SK-N-SH (cell line): Measurements from ENCODE around the gene RCOR2. TPM values are rescaled to one million over a fixed set of nuclear protein-coding genes. Genes with fewer than 3 reads are reported as not detected.
A peak's percentile ranks its signal among the peaks of the same experiment; 100 is the strongest.

Experiments
- CTCF ChIA-PET: fragments of 300-600, 350-600 bp; formaldehyde crosslinking; extraction: SDS; loops from one replicate; lab custom pipeline; 2021; lab: Yijun Ruan, JAX
- POLR2A ChIA-PET: fragments of 350-600 bp; sonication (Branson Sonifier 250); formaldehyde crosslinking; extraction: SDS; loops from one replicate; lab custom pipeline; 2020; ENCODE audit warnings: antibody characterized with exemption, inconsistent platforms; lab: Yijun Ruan, JAX
- DNase-seq: peaks from one replicate; pipeline ENCODE4 v3.0.0; 2012
- H2AFZ ChIP-seq: fragments of 200-600 bp; sonication (generic); 2 replicates; pipeline ENCODE4 v1.8.1; 2016; ENCODE audit warnings: antibody characterized with exemption, mild to moderate bottlenecking, low read depth
- H3F3A ChIP-seq: fragments of 200-600 bp; sonication (generic); replicated peaks from 2 replicates; pipeline ENCODE3; 2016; ENCODE audit warnings: antibody characterized with exemption, mild to moderate bottlenecking; ENCODE audit not compliant: insufficient read depth
- H3K27ac ChIP-seq, 2 experiments: fragments of 200-500 bp in 1 of 2; fragments of 200-600 bp in 1 of 2; sonication (Bioruptor generic) in 1 of 2; sonication (generic), shearing (Covaris generic) in 1 of 2; 2 replicates each; pipeline versions ENCODE4 v1.5.1 to v1.6.1; 2014 to 2016; ENCODE audit warnings: low read depth in 2 of 2, inconsistent platforms in 1 of 2, low read length in 1 of 2, mild to moderate bottlenecking in 1 of 2, mixed read lengths in 1 of 2
- H3K27me3 ChIP-seq: fragments of 200-600 bp; sonication (generic), shearing (Covaris generic); 2 replicates; pipeline ENCODE4 v1.6.1; 2016; ENCODE audit warnings: mixed run types; ENCODE audit not compliant: insufficient read depth
- H3K36me3 ChIP-seq, 2 experiments: fragments of 200-500 bp in 1 of 2; fragments of 200-600 bp in 1 of 2; sonication (Bioruptor generic) in 1 of 2; sonication (generic) in 1 of 2; replicated peaks in 1 of 2; 2 replicates each; pipeline versions ENCODE3 to v1.5.1; 2014 to 2016; ENCODE audit warnings: low read length in 1 of 2, mild to moderate bottlenecking in 1 of 2; ENCODE audit not compliant: insufficient read depth in 2 of 2, control insufficient read depth in 1 of 2
- H3K4me1 ChIP-seq, 2 experiments: fragments of 200-500 bp in 1 of 2; fragments of 200-600 bp in 1 of 2; sonication (Bioruptor generic) in 1 of 2; sonication (generic), shearing (Covaris generic) in 1 of 2; 2 replicates each; pipeline versions ENCODE4 v1.5.1 to v1.6.1; 2014 to 2016; ENCODE audit warnings: low read depth in 1 of 2, low read length in 1 of 2, mixed run types in 1 of 2; ENCODE audit not compliant: insufficient read depth in 2 of 2, control insufficient read depth in 1 of 2
- H3K4me2 ChIP-seq: fragments of 200-600 bp; sonication (generic), shearing (Covaris generic); 2 replicates; pipeline ENCODE4 v1.6.1; 2017; ENCODE audit warnings: mixed run types
- H3K4me3 ChIP-seq, 2 experiments: fragments of 200-500 bp in 1 of 2; fragments of 200-600 bp in 1 of 2; sonication (Bioruptor generic) in 1 of 2; sonication (generic), shearing (Covaris generic) in 1 of 2; 2 replicates each; pipeline versions ENCODE4 v1.5.1 to v1.8.1; 2014 to 2016; ENCODE audit warnings: low read depth in 2 of 2, inconsistent platforms in 1 of 2, low read length in 1 of 2, mild to moderate bottlenecking in 1 of 2, mixed read lengths in 1 of 2, moderate library complexity in 1 of 2
- H3K79me2 ChIP-seq: fragments of 200-600 bp; sonication (generic); 2 replicates; pipeline ENCODE4 v1.8.1; 2017; ENCODE audit warnings: mild to moderate bottlenecking; ENCODE audit not compliant: insufficient read depth
- H3K9ac ChIP-seq: fragments of 200-600 bp; sonication (generic); 2 replicates; pipeline ENCODE4 v1.6.1; 2017; ENCODE audit warnings: mixed run types
- H3K9me2 ChIP-seq: fragments of 200-600 bp; sonication (generic); 2 replicates; pipeline ENCODE4 v1.6.1; 2017; ENCODE audit warnings: mixed run types
- H3K9me3 ChIP-seq: fragments of 200-600 bp; sonication (generic); 2 replicates; pipeline ENCODE4 v1.6.1; 2017; ENCODE audit warnings: mixed run types, mild to moderate bottlenecking, moderate library complexity
- H4K20me1 ChIP-seq: fragments of 200-600 bp; sonication (generic); 2 replicates; pipeline ENCODE4 v1.6.1; 2017; ENCODE audit warnings: mild to moderate bottlenecking, mixed run types; ENCODE audit not compliant: insufficient read depth
- ELF1 ChIP-seq: IDR thresholded peaks from 2 replicates; pipeline ENCODE4 v1.4.0; 2012
- EP300 ChIP-seq, 2 experiments: IDR thresholded peaks; 2 replicates each; pipeline versions ENCODE4 v1.4.0 to v1.6.1; 2012; ENCODE audit warnings: borderline replicate concordance in 1 of 2, low read depth in 1 of 2, low read length in 1 of 2
- EZH2phosphoT487 ChIP-seq: fragments of 200-600 bp; sonication (generic); IDR thresholded peaks from 2 replicates; pipeline ENCODE4 v1.6.1; 2017; ENCODE audit warnings: low read depth, mixed run types, mild to moderate bottlenecking, antibody characterized with exemption, moderate library complexity, borderline replicate concordance
- FOSL2 ChIP-seq: IDR thresholded peaks from 2 replicates; pipeline ENCODE4 v1.4.0; 2012; ENCODE audit warnings: low read depth, mild to moderate bottlenecking, moderate library complexity, borderline replicate concordance
- FOXJ3 ChIP-seq: sonication (generic); formaldehyde crosslinking; IDR thresholded peaks from 2 replicates; pipeline ENCODE4 v1.5.1; 2020; ENCODE audit warnings: mild to moderate bottlenecking, missing genetic modification reagents
- FOXM1 ChIP-seq: IDR thresholded peaks from 2 replicates; pipeline ENCODE4 v1.4.0; 2012; ENCODE audit warnings: low read depth, mild to moderate bottlenecking
- GATA2 ChIP-seq: sonication (generic); formaldehyde crosslinking; IDR thresholded peaks from 2 replicates; pipeline ENCODE4 v1.5.0; 2020; ENCODE audit warnings: mild to moderate bottlenecking, missing genetic modification reagents
- JUND ChIP-seq: IDR thresholded peaks from 2 replicates; pipeline ENCODE4 v1.4.0; 2012
- MEF2A ChIP-seq: IDR thresholded peaks from 2 replicates; pipeline ENCODE4 v1.4.0; 2012; ENCODE audit warnings: low read depth, borderline replicate concordance
- MXI1 ChIP-seq: IDR thresholded peaks from 2 replicates; pipeline ENCODE4 v1.6.1; 2012; ENCODE audit warnings: mild to moderate bottlenecking, low read depth, low read length, improper control_type of control experiment
- NFIC ChIP-seq: IDR thresholded peaks from 2 replicates; pipeline ENCODE4 v1.4.0; 2012; ENCODE audit warnings: borderline replicate concordance
- NRF1 ChIP-seq: IDR thresholded peaks from 2 replicates; pipeline ENCODE4 v1.6.1; 2012; ENCODE audit warnings: low read depth, mild to moderate bottlenecking, low read length
- POLR2AphosphoS5 ChIP-seq: IDR thresholded peaks from 2 replicates; pipeline ENCODE4 v1.6.1; 2012; ENCODE audit warnings: low read depth, low read length
- RCOR1 ChIP-seq: fragments of 150-350 bp; IDR thresholded peaks from 2 replicates; pipeline ENCODE4 v1.6.1; 2017; ENCODE audit warnings: antibody characterized with exemption, low read length
- RFX5 ChIP-seq: IDR thresholded peaks from 2 replicates; pipeline ENCODE4 v1.6.1; 2012; ENCODE audit warnings: mild to moderate bottlenecking, improper control_type of control experiment, low read length
- SIN3A ChIP-seq: IDR thresholded peaks from 2 replicates; pipeline ENCODE4 v1.6.1; 2012; ENCODE audit warnings: low read depth, mild to moderate bottlenecking, low read length, moderate library complexity, borderline replicate concordance
- SMC3 ChIP-seq: IDR thresholded peaks from 2 replicates; pipeline ENCODE4 v1.6.1; 2012; ENCODE audit warnings: low read depth, low read length, improper control_type of control experiment
- TAF1 ChIP-seq: IDR thresholded peaks from 2 replicates; pipeline ENCODE4 v1.6.1; 2012; ENCODE audit warnings: low read depth, mild to moderate bottlenecking, low read length, moderate library complexity, borderline replicate concordance
- TEAD4 ChIP-seq: IDR thresholded peaks from 2 replicates; pipeline ENCODE4 v1.4.0; 2012; ENCODE audit warnings: mild to moderate bottlenecking, borderline replicate concordance; ENCODE audit not compliant: insufficient read depth
- WGBS: methylation state at CpG from one replicate; pipeline ENCODE4 v1.1.6; 2017; ENCODE audit warnings: low lambda C conversion rate; 5-methylcytosine and 5-hydroxymethylcytosine counted together
- polyA plus RNA-seq, 3 experiments: library from polyadenylated mRNA; depleted of rRNA; stranded (reverse); fragments of >200 nt; gene quantifications; 2 replicates each; pipeline ENCODE4 v1.2.3, GENCODE V29; 2012
- TF ChIP-seq, protein P1 (sequence below): IDR thresholded peaks from 2 replicates; pipeline ENCODE4 v1.4.0; 2012; ENCODE audit warnings: low read depth, borderline replicate concordance
- TF ChIP-seq, protein P2 (sequence below): IDR thresholded peaks from 2 replicates; pipeline ENCODE4; 2012
- TF ChIP-seq, protein P3 (sequence below): IDR thresholded peaks from 2 replicates; pipeline ENCODE4 v1.4.0; 2012; ENCODE audit warnings: low read depth
- TF ChIP-seq, protein P4 (sequence below): fragments of 150-350 bp; IDR thresholded peaks from 2 replicates; pipeline ENCODE4 v1.6.1; 2016; ENCODE audit warnings: mild to moderate bottlenecking, low read depth, low read length
- TF ChIP-seq, protein P5 (sequence below): fragments of 200-600 bp; sonication (generic); IDR thresholded peaks from 2 replicates; pipeline ENCODE4 v1.6.1; 2017; ENCODE audit warnings: antibody characterized with exemption, mild to moderate bottlenecking, moderate library complexity
- TF ChIP-seq, protein P6 (sequence below): fragments of 150-350 bp; IDR thresholded peaks from 2 replicates; pipeline ENCODE4 v1.6.1; 2017; ENCODE audit warnings: antibody characterized with exemption, low read length, low read depth, borderline replicate concordance

RCOR2 gene
- polyA plus RNA-seq, 1 of the 3 experiments (the other 2 are of a cell fraction): 1.1 TPM

DNA sequence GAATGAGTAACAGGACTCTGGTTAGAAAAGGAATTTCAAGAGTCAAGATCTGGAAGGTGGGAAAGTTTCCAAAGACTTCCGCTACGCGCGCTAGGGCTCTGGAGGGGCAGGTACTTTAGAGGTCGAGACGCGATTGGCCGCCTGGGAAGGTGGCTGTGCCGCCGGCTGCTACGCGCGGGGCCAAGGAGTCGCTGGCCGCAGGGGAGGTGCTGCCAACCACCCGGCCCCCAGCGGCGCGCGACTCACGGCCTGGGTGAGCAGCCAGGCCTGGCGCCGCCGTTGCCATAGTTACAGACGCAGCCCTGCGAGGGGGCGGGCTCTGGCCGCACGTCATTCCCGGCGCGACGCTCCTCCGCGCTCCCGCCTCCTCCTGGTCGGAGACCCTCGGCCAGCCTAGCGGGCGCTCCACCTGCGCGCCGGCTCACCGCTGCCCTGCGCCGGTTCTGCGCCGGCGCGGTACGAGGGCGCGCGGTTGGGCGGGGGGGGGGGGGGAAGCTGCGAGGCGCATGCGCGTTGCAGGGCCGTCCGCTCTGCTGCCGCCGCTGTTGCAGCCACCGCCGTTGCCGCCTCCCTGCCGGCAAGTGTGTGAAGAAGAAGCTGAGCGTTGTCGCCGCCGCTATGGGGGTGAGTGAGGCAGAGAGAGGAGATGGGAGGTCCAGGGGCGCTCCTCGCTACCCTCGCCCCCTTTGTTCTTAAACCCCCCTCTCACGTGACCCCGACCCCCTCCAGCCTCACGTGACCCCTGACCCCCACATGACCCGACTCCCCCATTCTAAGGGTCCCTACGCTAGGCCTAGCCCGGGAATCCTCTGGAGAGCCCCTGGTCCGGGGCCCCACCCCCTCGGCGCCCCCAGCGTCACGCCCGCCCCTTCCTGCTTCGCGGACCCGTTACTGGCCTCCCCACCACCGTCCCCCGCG is 21.8 kb upstream of the RCOR2 start, which contains the start of gene NAA40:
Gene NAA40 (plus strand): TSS at position 524 of the 918 bp plus-strand sequence. CDS start 95 bp downstream, at position 619.
- Histone ChIP-seq H3K4me2 (peak within 1 kb of the TSS; percentile 99), H3K79me2 (peaks cover 48% of the 10 kb centered on the region), H3K4me3 (peak within 1 kb of the TSS; percentile 69 to 79), H3K9me2 (no peaks in the 10 kb centered on the region), H3K9me3 (no peaks in the 10 kb centered on the region), H3K27me3 (no peaks in the 10 kb centered on the region), H3K9ac (peak within 1 kb of the TSS; percentile 79), H3F3A (no peaks in the 10 kb centered on the region), H4K20me1 (0 out of 2 replicates have a peak, but pooled peaks cover 9% of the 10 kb centered on the region), H3K36me3 (peaks cover 0 to 2% of the 10 kb centered on the region in 2 experiments), H3K4me1 (peaks cover 12% of the 10 kb centered on the region in 2 experiments; a peak in 2 of 4 replicates), H2AFZ (peak within 1 kb of the TSS; percentile 99), H3K27ac (peak within 1 kb of the TSS; percentile 67 to 82)
- peak; percentile 99 for DNase-seq
- ChIA-PET POLR2A (interaction anchor here (0.5 to 1.1 kb wide), 2 partner anchors 21 to 370 kb away, joined by 5 to 7 read pairs; partner anchors contain the start of gene RCOR2), CTCF (interaction anchor here (0.9 to 2.9 kb wide), 6 partner anchors 19 to 171 kb away, joined by 3 to 14 read pairs (median 4); partner anchors contain the start of genes RCOR2 and ZFTA)
- 0% methylated on average over 27 of the region's 92 CpGs for WGBS
- no peak for TF ChIP-seq TEAD4
- TF ChIP-seq, protein P1, sequence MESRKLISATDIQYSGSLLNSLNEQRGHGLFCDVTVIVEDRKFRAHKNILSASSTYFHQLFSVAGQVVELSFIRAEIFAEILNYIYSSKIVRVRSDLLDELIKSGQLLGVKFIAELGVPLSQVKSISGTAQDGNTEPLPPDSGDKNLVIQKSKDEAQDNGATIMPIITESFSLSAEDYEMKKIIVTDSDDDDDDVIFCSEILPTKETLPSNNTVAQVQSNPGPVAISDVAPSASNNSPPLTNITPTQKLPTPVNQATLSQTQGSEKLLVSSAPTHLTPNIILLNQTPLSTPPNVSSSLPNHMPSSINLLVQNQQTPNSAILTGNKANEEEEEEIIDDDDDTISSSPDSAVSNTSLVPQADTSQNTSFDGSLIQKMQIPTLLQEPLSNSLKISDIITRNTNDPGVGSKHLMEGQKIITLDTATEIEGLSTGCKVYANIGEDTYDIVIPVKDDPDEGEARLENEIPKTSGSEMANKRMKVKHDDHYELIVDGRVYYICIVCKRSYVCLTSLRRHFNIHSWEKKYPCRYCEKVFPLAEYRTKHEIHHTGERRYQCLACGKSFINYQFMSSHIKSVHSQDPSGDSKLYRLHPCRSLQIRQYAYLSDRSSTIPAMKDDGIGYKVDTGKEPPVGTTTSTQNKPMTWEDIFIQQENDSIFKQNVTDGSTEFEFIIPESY: no peak
- TF ChIP-seq FOXM1: no peak
- TF ChIP-seq, protein P2, sequence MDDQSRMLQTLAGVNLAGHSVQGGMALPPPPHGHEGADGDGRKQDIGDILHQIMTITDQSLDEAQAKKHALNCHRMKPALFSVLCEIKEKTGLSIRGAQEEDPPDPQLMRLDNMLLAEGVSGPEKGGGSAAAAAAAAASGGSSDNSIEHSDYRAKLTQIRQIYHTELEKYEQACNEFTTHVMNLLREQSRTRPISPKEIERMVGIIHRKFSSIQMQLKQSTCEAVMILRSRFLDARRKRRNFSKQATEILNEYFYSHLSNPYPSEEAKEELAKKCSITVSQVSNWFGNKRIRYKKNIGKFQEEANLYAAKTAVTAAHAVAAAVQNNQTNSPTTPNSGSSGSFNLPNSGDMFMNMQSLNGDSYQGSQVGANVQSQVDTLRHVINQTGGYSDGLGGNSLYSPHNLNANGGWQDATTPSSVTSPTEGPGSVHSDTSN: no peak
- TF ChIP-seq EP300 (IDR thresholded peaks at IDR 0.05; ENCODE audit: borderline replicate concordance in 1 of 2, low read depth in 1 of 2, low read length in 1 of 2): no peak; a peak in 1 of 4 replicates
- TF ChIP-seq, protein P3, sequence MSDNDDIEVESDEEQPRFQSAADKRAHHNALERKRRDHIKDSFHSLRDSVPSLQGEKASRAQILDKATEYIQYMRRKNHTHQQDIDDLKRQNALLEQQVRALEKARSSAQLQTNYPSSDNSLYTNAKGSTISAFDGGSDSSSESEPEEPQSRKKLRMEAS: peak; percentile 56; the same call in 1 of the 2 replicates
- TF ChIP-seq RFX5: no peak
- no peak for TF ChIP-seq EZH2phosphoT487
- TF ChIP-seq, protein P4, sequence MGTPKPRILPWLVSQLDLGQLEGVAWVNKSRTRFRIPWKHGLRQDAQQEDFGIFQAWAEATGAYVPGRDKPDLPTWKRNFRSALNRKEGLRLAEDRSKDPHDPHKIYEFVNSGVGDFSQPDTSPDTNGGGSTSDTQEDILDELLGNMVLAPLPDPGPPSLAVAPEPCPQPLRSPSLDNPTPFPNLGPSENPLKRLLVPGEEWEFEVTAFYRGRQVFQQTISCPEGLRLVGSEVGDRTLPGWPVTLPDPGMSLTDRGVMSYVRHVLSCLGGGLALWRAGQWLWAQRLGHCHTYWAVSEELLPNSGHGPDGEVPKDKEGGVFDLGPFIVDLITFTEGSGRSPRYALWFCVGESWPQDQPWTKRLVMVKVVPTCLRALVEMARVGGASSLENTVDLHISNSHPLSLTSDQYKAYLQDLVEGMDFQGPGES: no peak
- TF ChIP-seq POLR2AphosphoS5: peak; percentile 48; the same call in 1 of the 2 replicates
- TF ChIP-seq, protein P5, sequence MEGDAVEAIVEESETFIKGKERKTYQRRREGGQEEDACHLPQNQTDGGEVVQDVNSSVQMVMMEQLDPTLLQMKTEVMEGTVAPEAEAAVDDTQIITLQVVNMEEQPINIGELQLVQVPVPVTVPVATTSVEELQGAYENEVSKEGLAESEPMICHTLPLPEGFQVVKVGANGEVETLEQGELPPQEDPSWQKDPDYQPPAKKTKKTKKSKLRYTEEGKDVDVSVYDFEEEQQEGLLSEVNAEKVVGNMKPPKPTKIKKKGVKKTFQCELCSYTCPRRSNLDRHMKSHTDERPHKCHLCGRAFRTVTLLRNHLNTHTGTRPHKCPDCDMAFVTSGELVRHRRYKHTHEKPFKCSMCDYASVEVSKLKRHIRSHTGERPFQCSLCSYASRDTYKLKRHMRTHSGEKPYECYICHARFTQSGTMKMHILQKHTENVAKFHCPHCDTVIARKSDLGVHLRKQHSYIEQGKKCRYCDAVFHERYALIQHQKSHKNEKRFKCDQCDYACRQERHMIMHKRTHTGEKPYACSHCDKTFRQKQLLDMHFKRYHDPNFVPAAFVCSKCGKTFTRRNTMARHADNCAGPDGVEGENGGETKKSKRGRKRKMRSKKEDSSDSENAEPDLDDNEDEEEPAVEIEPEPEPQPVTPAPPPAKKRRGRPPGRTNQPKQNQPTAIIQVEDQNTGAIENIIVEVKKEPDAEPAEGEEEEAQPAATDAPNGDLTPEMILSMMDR: no peak
- TF ChIP-seq SMC3: no peak
- TF ChIP-seq, protein P6, sequence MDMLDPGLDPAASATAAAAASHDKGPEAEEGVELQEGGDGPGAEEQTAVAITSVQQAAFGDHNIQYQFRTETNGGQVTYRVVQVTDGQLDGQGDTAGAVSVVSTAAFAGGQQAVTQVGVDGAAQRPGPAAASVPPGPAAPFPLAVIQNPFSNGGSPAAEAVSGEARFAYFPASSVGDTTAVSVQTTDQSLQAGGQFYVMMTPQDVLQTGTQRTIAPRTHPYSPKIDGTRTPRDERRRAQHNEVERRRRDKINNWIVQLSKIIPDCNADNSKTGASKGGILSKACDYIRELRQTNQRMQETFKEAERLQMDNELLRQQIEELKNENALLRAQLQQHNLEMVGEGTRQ: peak; percentile 43; the same call in 1 of the 2 replicates
- no peak for TF ChIP-seq JUND
- TF ChIP-seq FOXJ3: no peak
- TF ChIP-seq MXI1: peak; percentile 86
- no peak; the same call in 1 of the 2 replicates for TF ChIP-seq ELF1
- TF ChIP-seq FOSL2: no peak
- no peak for TF ChIP-seq MEF2A
- no peak; the same call in 1 of the 2 replicates for TF ChIP-seq TAF1
- no peak for TF ChIP-seq GATA2 (CRISPR knock-in tag)
- 0 out of 2 replicates have a peak, but pooled peaks have one; percentile 27 for TF ChIP-seq NFIC
- peak; percentile 74 for TF ChIP-seq NRF1
- TF ChIP-seq SIN3A: peak; percentile 92
- no peak for TF ChIP-seq RCOR1
